ENCODE measurements around the gene TLE4. TPM values are rescaled to one million over a fixed set of nuclear protein-coding genes. Genes with fewer than 3 reads are reported as not detected.
"Not testable (repeated sequence)": the region's sequence is repeated elsewhere in the genome, so short reads cannot be mapped to it uniquely, and the experiment has no call there.

The TLE4 gene
- total RNA-seq: 20.7 and 21.7 TPM in 2 replicates

GRCh38 chr9:79571309-79572031, at the start of gene TLE4:
Gene TLE4, plus strand, starts transcription at chr9:79571965. Its CDS starts 826 bp downstream, at chr9:79572791.
- H3K4me1 Mint-ChIP-seq (ENCODE audit: low read depth): peaks cover 26% of the 10 kb centered on the region
- H3K36me3 Mint-ChIP-seq (ENCODE audit: low read depth): peaks cover 23% of the 10 kb centered on the region
- peak within 1 kb of the TSS; percentile 65 for H3K4me3 Mint-ChIP-seq (ENCODE audit: low read depth)

GRCh38 chr9:79522793-79523192, 49.0 kb upstream of the TLE4 start:
- Mint-ChIP-seq H3K27me3 (ENCODE audit: low read depth) (no peaks in the 10 kb centered on the region), H3K4me1 (ENCODE audit: low read depth) (no peaks in the 10 kb centered on the region), H3K36me3 (ENCODE audit: low read depth) (no peaks in the 10 kb centered on the region), H3K9me3 (no peaks in the 10 kb centered on the region), H3K4me3 (ENCODE audit: low read depth) (no peak overlapping the region), H3K27ac (no peak overlapping the region)
- DNase-seq (ENCODE audit: low spot score): no peak
- intact Hi-C loops (cut with micrococcal nuclease): no loop called here

More at GRCh38 chr9:79571309-79572031, at the start of gene TLE4:
- H3K27ac Mint-ChIP-seq: no peak within 1 kb of the TSS
- DNase-seq (ENCODE audit: low spot score): peak; percentile 99
- H3K27me3 Mint-ChIP-seq (ENCODE audit: low read depth): peaks cover 7% of the 10 kb centered on the region
- intact Hi-C loops (cut with micrococcal nuclease): loop anchor here (1.0 to 5.0 kb wide), 8 partner anchors 11 to 311 kb away; no protein-coding TSS in a partner anchor
- H3K9me3 Mint-ChIP-seq: no peaks in the 10 kb centered on the region

GRCh38 chr9:79524266-79524665, 47.5 kb upstream of the TLE4 start:
- Mint-ChIP-seq H3K27me3 (ENCODE audit: low read depth) (no peaks in the 10 kb centered on the region), H3K4me1 (ENCODE audit: low read depth) (no peaks in the 10 kb centered on the region), H3K36me3 (ENCODE audit: low read depth) (no peaks in the 10 kb centered on the region), H3K27ac (no peak overlapping the region), H3K9me3 (no peaks in the 10 kb centered on the region), H3K4me3 (ENCODE audit: low read depth) (no peak overlapping the region)
- DNase-seq (ENCODE audit: low spot score): no peak
- intact Hi-C loops (cut with micrococcal nuclease): no loop called here

GRCh38 chr9:79526149-79526672, 45.6 kb upstream of the TLE4 start:
- Mint-ChIP-seq H3K36me3 (ENCODE audit: low read depth) (no peaks in the 10 kb centered on the region), H3K9me3 (no peaks in the 10 kb centered on the region), H3K4me1 (ENCODE audit: low read depth) (no peaks in the 10 kb centered on the region), H3K4me3 (ENCODE audit: low read depth) (no peak overlapping the region), H3K27ac (no peak overlapping the region), H3K27me3 (ENCODE audit: low read depth) (no peaks in the 10 kb centered on the region)
- intact Hi-C loops (cut with micrococcal nuclease): no loop called here
- DNase-seq (ENCODE audit: low spot score): no peak

- Mint-ChIP-seq H3K9me3 (no peaks in the 10 kb centered on the region), H3K4me3 (ENCODE audit: low read depth) (no peak overlapping the region), H3K4me1 (ENCODE audit: low read depth) (no peaks in the 10 kb centered on the region), H3K36me3 (ENCODE audit: low read depth) (no peaks in the 10 kb centered on the region), H3K27ac (no peak overlapping the region), H3K27me3 (ENCODE audit: low read depth) (peaks cover 6% of the 10 kb centered on the region)
- intact Hi-C loops (cut with micrococcal nuclease): no loop called here
- no peak for DNase-seq (ENCODE audit: low spot score)
Measured at GRCh38 chr9:79535534-79535933, 36.2 kb upstream of the TLE4 start.

- no peak for DNase-seq (ENCODE audit: low spot score)
- H3K4me3 Mint-ChIP-seq (ENCODE audit: low read depth): no peak overlapping the region
- peaks cover 4% of the 10 kb centered on the region for H3K27me3 Mint-ChIP-seq (ENCODE audit: low read depth)
- H3K27ac Mint-ChIP-seq: no peak overlapping the region
- no peaks in the 10 kb centered on the region for H3K36me3 Mint-ChIP-seq (ENCODE audit: low read depth)
- H3K4me1 Mint-ChIP-seq (ENCODE audit: low read depth): no peaks in the 10 kb centered on the region
- no peaks in the 10 kb centered on the region for H3K9me3 Mint-ChIP-seq
- intact Hi-C loops (cut with micrococcal nuclease): no loop called here
Measured at GRCh38 chr9:79537838-79538237, 33.9 kb upstream of the TLE4 start.

- intact Hi-C loops (cut with micrococcal nuclease): no loop called here
- Mint-ChIP-seq H3K4me3 (ENCODE audit: low read depth) (no peak overlapping the region), H3K9me3 (peaks cover 6% of the 10 kb centered on the region), H3K4me1 (ENCODE audit: low read depth) (peaks cover 8% of the 10 kb centered on the region), H3K36me3 (ENCODE audit: low read depth) (no peaks in the 10 kb centered on the region), H3K27me3 (ENCODE audit: low read depth) (peaks cover 12% of the 10 kb centered on the region), H3K27ac (no peak overlapping the region)
- DNase-seq (ENCODE audit: low spot score): no peak
Measured at GRCh38 chr9:79542735-79543620, 28.8 kb upstream of the TLE4 start.

GRCh38 chr9:79544375-79544774, 27.4 kb upstream of the TLE4 start:
- DNase-seq (ENCODE audit: low spot score); intact Hi-C loops (cut with micrococcal nuclease); H3K27ac Mint-ChIP-seq; H3K4me3 Mint-ChIP-seq (ENCODE audit: low read depth); H3K4me1 Mint-ChIP-seq (ENCODE audit: low read depth); H3K36me3 Mint-ChIP-seq (ENCODE audit: low read depth); H3K27me3 Mint-ChIP-seq (ENCODE audit: low read depth); H3K9me3 Mint-ChIP-seq: not testable (repeated sequence)

- Mint-ChIP-seq H3K36me3 (ENCODE audit: low read depth) (no peaks in the 10 kb centered on the region), H3K4me3 (ENCODE audit: low read depth) (no peak overlapping the region), H3K4me1 (ENCODE audit: low read depth) (no peaks in the 10 kb centered on the region), H3K9me3 (peaks cover 4% of the 10 kb centered on the region), H3K27me3 (ENCODE audit: low read depth) (peaks cover 5% of the 10 kb centered on the region), H3K27ac (no peak overlapping the region)
- no peak for DNase-seq (ENCODE audit: low spot score)
- intact Hi-C loops (cut with micrococcal nuclease): no loop called here
Measured at GRCh38 chr9:79551586-79551985, 20.2 kb upstream of the TLE4 start.

- DNase-seq (ENCODE audit: low spot score): no peak
- Mint-ChIP-seq H3K4me1 (ENCODE audit: low read depth) (no peaks in the 10 kb centered on the region), H3K27me3 (ENCODE audit: low read depth) (peaks cover 7% of the 10 kb centered on the region), H3K4me3 (ENCODE audit: low read depth) (no peak overlapping the region), H3K36me3 (ENCODE audit: low read depth) (no peaks in the 10 kb centered on the region), H3K27ac (no peak overlapping the region), H3K9me3 (peaks cover 4% of the 10 kb centered on the region)
- intact Hi-C loops (cut with micrococcal nuclease): no loop called here
Measured at GRCh38 chr9:79551994-79552393, 19.8 kb upstream of the TLE4 start.

GRCh38 chr9:79555474-79556089, 16.2 kb upstream of the TLE4 start:
- H3K36me3 Mint-ChIP-seq (ENCODE audit: low read depth): no peaks in the 10 kb centered on the region
- H3K4me1 Mint-ChIP-seq (ENCODE audit: low read depth): no peaks in the 10 kb centered on the region
- no peak for DNase-seq (ENCODE audit: low spot score)
- peaks cover 3% of the 10 kb centered on the region for H3K9me3 Mint-ChIP-seq
- no peak overlapping the region for H3K27ac Mint-ChIP-seq
- intact Hi-C loops (cut with micrococcal nuclease): no loop called here
- H3K4me3 Mint-ChIP-seq (ENCODE audit: low read depth): no peak overlapping the region
- peaks cover 15% of the 10 kb centered on the region for H3K27me3 Mint-ChIP-seq (ENCODE audit: low read depth)

- no peak overlapping the region for H3K4me3 Mint-ChIP-seq (ENCODE audit: low read depth)
- intact Hi-C loops (cut with micrococcal nuclease): no loop called here
- no peak for DNase-seq (ENCODE audit: low spot score)
- H3K27ac Mint-ChIP-seq: no peak overlapping the region
- peaks cover 21% of the 10 kb centered on the region for H3K27me3 Mint-ChIP-seq (ENCODE audit: low read depth)
- H3K36me3 Mint-ChIP-seq (ENCODE audit: low read depth): no peaks in the 10 kb centered on the region
- H3K4me1 Mint-ChIP-seq (ENCODE audit: low read depth): no peaks in the 10 kb centered on the region
- no peaks in the 10 kb centered on the region for H3K9me3 Mint-ChIP-seq
Measured at GRCh38 chr9:79559495-79560181, 12.1 kb upstream of the TLE4 start.
